Left lung (tissue), 10 donors: Measurements from ENCODE around the gene SH3D21. TPM values are rescaled to one million over a fixed set of nuclear protein-coding genes. Genes with fewer than 3 reads are reported as not detected.

Source experiments
- ATAC-seq: fragments of 200-7000 bp; cut with Tn5 transposase; one replicate; pipeline ENCODE4 v1.9.1; 2020; ENCODE audit warnings: moderate library complexity
- DNase-seq, 4 donors: peaks; one replicate each; pipeline ENCODE4 v3.0.0-alpha.2; 2013 to 2020
- H3K27ac ChIP-seq, 2 donors: fragments of 200-600 bp; sonication (generic) in 1 of 2; one replicate each; pipeline versions ENCODE4 v1.5.0 to v1.8.0; 2020 to 2021
- H3K27me3 ChIP-seq, 2 donors: fragments of 200-600 bp; sonication (generic) in 1 of 2; one replicate each; pipeline versions ENCODE4 v1.5.0 to v1.8.0; 2020 to 2021
- H3K36me3 ChIP-seq, 2 donors: fragments of 200-600 bp; sonication (generic) in 1 of 2; one replicate each; pipeline versions ENCODE4 v1.5.0 to v1.8.0; 2020 to 2021
- H3K4me1 ChIP-seq, 2 donors: fragments of 200-600 bp; one replicate each; pipeline ENCODE4 v1.8.0; 2021
- H3K4me3 ChIP-seq, 2 donors: fragments of 200-600 bp; sonication (generic) in 1 of 2; one replicate each; pipeline versions ENCODE4 v1.5.0 to v1.8.0; 2020 to 2021; ENCODE audit warnings: mild to moderate bottlenecking in 1 of 2
- H3K9me3 ChIP-seq, 2 donors: fragments of 200-600 bp; sonication (generic) in 1 of 2; one replicate each; pipeline versions ENCODE4 v1.5.0 to v1.8.0; 2020 to 2021
- intact Hi-C, 2 donors: fragments of 100-400 bp; cut with DNase I; formaldehyde crosslinking; loops; one replicate each; pipeline versions ENCODE4 v1.11.2 to v1.14.2; 2022
- polyA plus RNA-seq, 6 donors: library from polyadenylated mRNA; unstranded; fragments of 120-200 nt; gene quantifications; one replicate each; pipeline ENCODE4 v1.2.1, GENCODE V29; 2013; ENCODE audit not compliant: insufficient read length in 6 of 6
- total RNA-seq, 2 donors: library from RNA; stranded (reverse); fragmentation: NEBNext Ultra II Directional; extraction: Animal tissue kit (Norgen Biotek cat#: 25700); gene quantifications; one replicate each; pipeline ENCODE4 v1.2.1, GENCODE V29; 2021
- TF ChIP-seq, protein P1 (sequence below), 2 donors: fragments of 200-600 bp; sonication (generic) in 1 of 2; IDR thresholded peaks; one replicate each; pipeline versions ENCODE4 v1.5.0 to v1.8.0; 2021; ENCODE audit warnings: antibody characterized with exemption in 2 of 2
- donor health status: DM: no; HTN: yes; CAD: no.
- donor health status: DM: no; HTN: no; CAD: no.

SH3D21 gene
- total and polyA plus RNA-seq, 8 donors: 7.1 to 27.3 (median 18.4) TPM

DNA sequence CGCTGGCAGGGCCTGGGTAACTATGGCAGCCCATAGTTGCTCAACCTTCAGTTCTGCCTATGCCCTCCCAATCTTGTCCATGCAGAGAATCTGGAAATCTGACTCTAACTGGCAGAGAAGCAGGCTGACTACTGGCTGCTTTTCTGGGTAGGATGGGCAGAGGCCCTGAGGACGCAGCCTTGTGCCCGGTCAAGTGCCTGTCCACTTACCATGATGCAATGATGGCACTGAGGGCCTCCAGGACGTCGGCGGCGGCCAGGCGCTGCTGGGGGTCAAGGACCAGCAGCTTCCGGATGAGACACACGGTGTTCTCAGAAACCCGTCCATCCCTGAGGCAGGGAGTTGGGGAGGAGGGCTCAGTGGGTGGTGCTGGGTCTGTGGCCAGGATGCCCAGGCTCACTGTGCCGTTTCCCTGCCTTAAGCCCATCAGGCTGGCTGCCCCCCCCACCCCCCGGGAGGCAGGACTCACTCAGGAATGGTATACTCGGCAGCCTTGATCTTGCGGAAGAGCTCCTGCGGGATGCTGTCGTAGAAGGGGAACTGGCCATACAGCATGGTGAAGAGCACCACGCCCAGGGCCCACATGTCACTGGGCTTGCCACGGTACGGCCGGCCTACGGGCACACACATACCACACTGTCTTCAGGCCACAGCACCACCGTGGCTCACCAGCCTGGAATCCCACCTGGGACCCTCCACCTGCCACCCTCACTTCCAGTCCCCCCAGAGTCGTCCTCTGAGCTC, 37.7 kb downstream of the SH3D21 start:
- intact Hi-C loops: loop anchor here in 1 of 2 donors (5.0 kb wide), 1 partner anchor 73 kb away; no protein-coding TSS in a partner anchor
- peak overlapping the region in 1 of 2 donors; percentile 72 for H3K27ac ChIP-seq
- ATAC-seq (no peak), DNase-seq (no peak)
- H3K27me3 ChIP-seq: no peaks in the 10 kb centered on the region
- TF ChIP-seq, protein P1, sequence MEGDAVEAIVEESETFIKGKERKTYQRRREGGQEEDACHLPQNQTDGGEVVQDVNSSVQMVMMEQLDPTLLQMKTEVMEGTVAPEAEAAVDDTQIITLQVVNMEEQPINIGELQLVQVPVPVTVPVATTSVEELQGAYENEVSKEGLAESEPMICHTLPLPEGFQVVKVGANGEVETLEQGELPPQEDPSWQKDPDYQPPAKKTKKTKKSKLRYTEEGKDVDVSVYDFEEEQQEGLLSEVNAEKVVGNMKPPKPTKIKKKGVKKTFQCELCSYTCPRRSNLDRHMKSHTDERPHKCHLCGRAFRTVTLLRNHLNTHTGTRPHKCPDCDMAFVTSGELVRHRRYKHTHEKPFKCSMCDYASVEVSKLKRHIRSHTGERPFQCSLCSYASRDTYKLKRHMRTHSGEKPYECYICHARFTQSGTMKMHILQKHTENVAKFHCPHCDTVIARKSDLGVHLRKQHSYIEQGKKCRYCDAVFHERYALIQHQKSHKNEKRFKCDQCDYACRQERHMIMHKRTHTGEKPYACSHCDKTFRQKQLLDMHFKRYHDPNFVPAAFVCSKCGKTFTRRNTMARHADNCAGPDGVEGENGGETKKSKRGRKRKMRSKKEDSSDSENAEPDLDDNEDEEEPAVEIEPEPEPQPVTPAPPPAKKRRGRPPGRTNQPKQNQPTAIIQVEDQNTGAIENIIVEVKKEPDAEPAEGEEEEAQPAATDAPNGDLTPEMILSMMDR (IDR thresholded peaks at IDR 0.05): no peak
- no peak overlapping the region for H3K4me3 ChIP-seq
- peaks cover 0 to 96% of the 10 kb centered on the region in 2 donors for H3K36me3 ChIP-seq
- H3K9me3 ChIP-seq: no peaks in the 10 kb centered on the region
- H3K4me1 ChIP-seq: peaks cover 0 to 39% of the 10 kb centered on the region in 2 donors

DNA sequence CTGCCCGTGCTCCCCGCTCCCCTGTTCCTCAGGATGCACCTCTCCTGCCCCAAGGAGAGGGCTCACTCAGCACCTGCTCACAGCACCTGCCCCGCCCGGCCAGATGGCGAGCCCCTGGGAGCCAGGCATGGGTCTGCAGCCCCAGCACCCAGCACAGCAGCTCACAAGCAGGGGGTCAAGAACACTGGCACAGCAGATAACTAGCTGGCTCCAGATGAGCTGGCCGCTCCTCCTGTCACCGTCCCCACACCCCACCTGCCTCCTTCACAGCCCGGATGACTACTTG, 38.2 kb downstream of the SH3D21 start:
- Histone ChIP-seq H3K36me3 (peaks cover 0 to 99% of the 10 kb centered on the region in 2 donors), H3K27ac (no peak overlapping the region), H3K4me3 (no peak overlapping the region), H3K4me1 (peaks cover 0 to 39% of the 10 kb centered on the region in 2 donors), H3K27me3 (no peaks in the 10 kb centered on the region), H3K9me3 (no peaks in the 10 kb centered on the region)
- DNase-seq: no peak
- TF ChIP-seq, protein P1 (IDR thresholded peaks at IDR 0.05): no peak
- intact Hi-C loops: loop anchor here in 1 of 2 donors (5.0 kb wide), 1 partner anchor 73 kb away; no protein-coding TSS in a partner anchor
- no peak for ATAC-seq

DNA sequence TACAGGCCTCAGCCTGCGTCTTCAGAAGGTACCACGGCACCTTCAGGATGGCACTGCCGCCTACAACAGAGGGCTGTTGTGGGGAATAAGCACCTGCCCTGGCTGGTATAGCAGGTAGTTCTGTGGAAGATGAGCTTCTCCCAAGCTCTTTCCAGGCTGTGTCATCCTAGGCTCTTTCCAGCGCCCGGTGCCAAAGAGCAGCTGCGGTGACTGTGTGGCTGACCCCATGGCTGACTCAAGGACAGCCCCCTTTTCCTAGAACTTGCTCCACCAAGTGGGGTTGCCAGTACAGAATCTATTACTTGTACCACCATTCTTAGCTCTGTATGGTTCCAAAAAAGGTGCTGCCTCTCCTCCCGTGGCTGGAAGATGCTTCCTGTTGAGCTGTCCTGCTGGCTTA, 39.2 kb downstream of the SH3D21 start:
- intact Hi-C loops: no loop called here
- no peak overlapping the region for H3K27ac ChIP-seq
- TF ChIP-seq, protein P1 (IDR thresholded peaks at IDR 0.05): no peak
- no peak overlapping the region for H3K4me3 ChIP-seq
- peaks cover 4 to 41% of the 10 kb centered on the region in 2 donors for H3K4me1 ChIP-seq
- H3K36me3 ChIP-seq: peaks cover 0 to 99% of the 10 kb centered on the region in 2 donors
- DNase-seq: no peak
- no peak for ATAC-seq
- no peaks in the 10 kb centered on the region for H3K9me3 ChIP-seq
- no peaks in the 10 kb centered on the region for H3K27me3 ChIP-seq

DNA sequence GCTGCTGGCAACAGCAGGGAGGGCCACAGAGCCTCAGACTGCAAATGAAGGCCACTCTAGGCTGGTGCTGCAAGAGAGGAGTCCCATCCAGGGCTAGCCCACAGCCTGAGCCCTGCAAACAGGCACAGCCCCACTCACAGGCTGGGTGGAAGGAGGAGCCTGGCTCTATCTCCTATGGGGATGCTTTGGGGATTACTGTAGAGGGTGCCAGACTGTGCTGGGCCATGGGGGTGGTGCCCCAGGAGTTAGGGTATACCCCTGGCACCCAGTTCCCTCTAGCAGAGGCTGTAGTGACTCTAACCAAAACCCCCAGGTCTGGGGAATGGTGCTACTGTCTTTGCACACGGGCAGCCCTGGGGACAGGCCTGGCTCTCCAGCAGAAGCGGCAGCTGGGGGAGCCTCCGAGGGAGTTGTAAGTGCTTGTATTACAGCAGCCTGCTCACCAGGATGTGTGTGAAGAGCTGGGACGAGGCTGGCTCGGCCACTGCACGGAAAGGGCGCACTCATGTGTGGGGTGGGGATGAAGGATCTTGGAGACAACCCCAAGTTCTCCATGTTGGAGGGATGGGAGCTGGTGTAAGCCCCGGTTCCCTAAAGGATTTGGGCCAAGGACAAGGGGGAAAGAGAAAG, 40.7 kb downstream of the SH3D21 start:
- TF ChIP-seq, protein P1 (IDR thresholded peaks at IDR 0.05): no peak
- intact Hi-C loops: no loop called here
- DNase-seq (no peak), ATAC-seq (no peak)
- H3K36me3 ChIP-seq: peaks cover 0 to 88% of the 10 kb centered on the region in 2 donors
- H3K4me1 ChIP-seq: peaks cover 19 to 56% of the 10 kb centered on the region in 2 donors
- H3K27ac ChIP-seq: no peak overlapping the region
- H3K9me3 ChIP-seq: no peaks in the 10 kb centered on the region
- H3K4me3 ChIP-seq: no peak overlapping the region
- H3K27me3 ChIP-seq: no peaks in the 10 kb centered on the region

DNA sequence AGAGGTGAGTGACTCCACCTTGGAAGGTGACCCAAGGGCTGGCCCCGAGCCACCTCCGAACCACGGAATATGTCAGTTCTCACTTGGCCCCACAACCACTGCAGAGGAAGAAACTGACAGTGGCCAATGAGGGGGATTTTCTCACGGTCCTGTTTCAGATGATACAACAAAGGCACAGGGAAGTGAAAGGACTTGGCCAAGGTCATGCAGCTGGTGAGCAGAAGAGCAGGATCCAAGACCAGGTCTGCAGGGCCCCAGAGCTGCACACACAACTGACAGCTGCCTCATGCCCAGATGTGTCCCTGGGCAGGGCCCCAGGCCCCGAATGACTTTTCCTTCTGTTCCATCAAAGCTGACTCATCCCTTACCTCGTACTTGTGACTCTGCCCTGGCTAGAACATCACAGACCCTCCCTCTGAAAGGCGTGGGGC, 43.1 kb downstream of the SH3D21 start:
- H3K27ac ChIP-seq: peak overlapping the region in 1 of 2 donors; percentile 76
- TF ChIP-seq, protein P1 (IDR thresholded peaks at IDR 0.05): no peak
- ATAC-seq: no peak
- no peak overlapping the region for H3K4me3 ChIP-seq
- peaks cover 22 to 48% of the 10 kb centered on the region in 2 donors for H3K4me1 ChIP-seq
- no peak for DNase-seq
- intact Hi-C loops: no loop called here
- no peaks in the 10 kb centered on the region for H3K27me3 ChIP-seq
- H3K36me3 ChIP-seq: peaks cover 0 to 88% of the 10 kb centered on the region in 2 donors
- H3K9me3 ChIP-seq: no peaks in the 10 kb centered on the region
